T-cell (primary cell): ENCODE results near the gene LINC01488. TPM values are rescaled to one million over a fixed set of nuclear protein-coding genes. Genes with fewer than 3 reads are reported as not detected.

ENCODE experiments used
- ATAC-seq, 4 experiments: fragments of 200-7000 bp in 3 of 4; fragments of 150-1000 bp in 1 of 4; cut with Tn5 transposase; replicated peaks in 1 of 4; 1 replicate in 3 of 4; 2 replicates in 1 of 4; pipeline ENCODE4 v1.10.0; 2021; ENCODE audit warnings: moderate library complexity in 3 of 4, mild to moderate bottlenecking in 2 of 4, moderate number of reproducible peaks in 1 of 4
- CTCF ChIA-PET, 2 donors: fragments of 300-600 bp; sonication (Branson Sonifier 250); formaldehyde crosslinking; loops; one replicate each; lab custom pipeline; 2022; ENCODE audit warnings: antibody characterized with exemption in 2 of 2; lab: Charles Lee
- POLR2A ChIA-PET, 2 donors: fragments of 300-600 bp; sonication (Branson Sonifier 250); formaldehyde crosslinking; loops; one replicate each; lab custom pipeline; 2022; ENCODE audit warnings: antibody characterized with exemption in 2 of 2; lab: Charles Lee
- DNase-seq, 35 experiments: peaks; one replicate each; pipeline versions ENCODE4 v3.0.0 to v3.0.0-alpha.2; 2013 to 2023
- H3K27ac ChIP-seq: one replicate; pipeline ENCODE4 v1.5.1; 2013; ENCODE audit warnings: low read length
- H3K27me3 ChIP-seq, 2 experiments: replicated peaks in 1 of 2; 1 replicate in 1 of 2; 2 replicates in 1 of 2; pipeline versions ENCODE4 v1.6.1 to v1.7.0; 2013; ENCODE audit warnings: low read length in 1 of 2, mixed read lengths in 1 of 2; ENCODE audit not compliant: control insufficient read depth in 2 of 2, insufficient read depth in 2 of 2; ENCODE audit errors: extremely low read depth in 1 of 2
- H3K36me3 ChIP-seq, 2 donors: 1 replicate in 1 of 2; 2 replicates in 1 of 2; pipeline versions ENCODE4 v1.6.1 to v1.7.0; 2013; ENCODE audit warnings: low read length in 1 of 2; ENCODE audit not compliant: control insufficient read depth in 2 of 2, insufficient read depth in 1 of 2; ENCODE audit errors: extremely low read depth in 1 of 2
- H3K4me1 ChIP-seq, 2 experiments: 1 replicate in 1 of 2; 2 replicates in 1 of 2; pipeline versions ENCODE4 v1.6.1 to v1.7.0; 2013; ENCODE audit warnings: low read length in 2 of 2, mixed read lengths in 1 of 2; ENCODE audit not compliant: insufficient read depth in 2 of 2, control insufficient read depth in 1 of 2; ENCODE audit errors: extremely low read depth in 1 of 2
- H3K4me3 ChIP-seq, 2 donors: 1 replicate in 1 of 2; 2 replicates in 1 of 2; pipeline versions ENCODE4 v1.5.1 to v1.7.0; 2013; ENCODE audit warnings: mild to moderate bottlenecking in 2 of 2, low read length in 1 of 2, moderate library complexity in 1 of 2; ENCODE audit not compliant: control insufficient read depth in 1 of 2; ENCODE audit errors: extremely low read depth in 1 of 2
- H3K9me3 ChIP-seq: 2 replicates; pipeline ENCODE4 v1.7.0; 2013
- H3K27ac Mint-ChIP-seq, 2 donors: one replicate each; pipeline ENCODE4 v1.8.0; 2020 to 2021; ENCODE audit warnings: mild to moderate bottlenecking in 2 of 2, mixed read lengths in 2 of 2
- H3K27me3 Mint-ChIP-seq, 2 donors: one replicate each; pipeline ENCODE4 v1.8.0; 2021 to 2022; ENCODE audit warnings: mixed read lengths in 2 of 2
- H3K36me3 Mint-ChIP-seq: one replicate; pipeline ENCODE4 v1.8.0; 2021; ENCODE audit warnings: mixed read lengths
- H3K4me1 Mint-ChIP-seq, 3 donors: one replicate each; pipeline ENCODE4 v1.8.0; 2020 to 2022; ENCODE audit warnings: mixed read lengths in 3 of 3, mild to moderate bottlenecking in 1 of 3
- H3K4me3 Mint-ChIP-seq, 3 donors: one replicate each; pipeline ENCODE4 v1.8.0; 2020 to 2022; ENCODE audit warnings: mild to moderate bottlenecking in 3 of 3, mixed read lengths in 3 of 3, moderate library complexity in 3 of 3
- H3K9me3 Mint-ChIP-seq, 3 donors: one replicate each; pipeline ENCODE4 v1.8.0; 2020 to 2022; ENCODE audit warnings: mixed read lengths in 3 of 3
- WGBS: methylation state at CpG from one replicate; pipeline ENCODE4 v1.1.5; 2013; ENCODE audit warnings: missing lambda C conversion rate; ENCODE audit not compliant: insufficient coverage; 5-methylcytosine and 5-hydroxymethylcytosine counted together
- total RNA-seq, 35 experiments: library from RNA in 6 of 35; stranded (reverse) in 6 of 35; fragments of 120-200 nt in 1 of 35; gene quantifications; one replicate each; pipeline versions ENCODE4 v1.2.1 to v1.2.4 and lab custom pipeline; 2013 to 2026

Gene LINC01488
- total RNA-seq, 5 donors from 2014 or later (not counting 1 experiment from before 2014, with no cell fraction given): not detected

GRCh38 chr11:69443968-69444364 lies 37.5 kb upstream of the LINC01488 start:
- ChIA-PET CTCF (no interaction called here), POLR2A (interaction anchor here in 1 of 2 donors (0.7 kb wide), 1 partner anchor 402 kb away, joined by 3 read pairs; no protein-coding TSS in a partner anchor)
- Histone ChIP-seq H3K27me3 (peaks cover 0 to 61% of the 10 kb centered on the region in 2 experiments), H3K4me1 (peaks cover 3 to 18% of the 10 kb centered on the region in 2 experiments), H3K9me3 (no peaks in the 10 kb centered on the region), H3K36me3 (no peaks in the 10 kb centered on the region), H3K4me3 (peak overlapping the region in 1 of 2 donors; percentile 26), H3K27ac (no peak overlapping the region)
- Mint-ChIP-seq H3K27me3 (peaks cover 8 to 21% of the 10 kb centered on the region in 2 donors), H3K9me3 (no peaks in the 10 kb centered on the region), H3K4me3 (peak overlapping the region; percentile 51 to 62 (median 57)), H3K4me1 (peaks cover 0 to 12% (median 10%) of the 10 kb centered on the region in 3 donors), H3K36me3 (no peaks in the 10 kb centered on the region), H3K27ac (no peak overlapping the region)
- ATAC-seq (no peak), DNase-seq (no peak)
- 76% methylated on average over 5 of the region's 6 CpGs for WGBS

- CTCF ChIA-PET: no interaction called here
- Mint-ChIP-seq H3K27ac (no peak overlapping the region), H3K9me3 (no peaks in the 10 kb centered on the region), H3K36me3 (no peaks in the 10 kb centered on the region), H3K4me1 (peaks cover 0 to 12% (median 10%) of the 10 kb centered on the region in 3 donors), H3K27me3 (peaks cover 8 to 21% of the 10 kb centered on the region in 2 donors), H3K4me3 (peak overlapping the region in 1 of 3 donors; percentile 57)
- 86% methylated on average over 26 of the region's 32 CpGs for WGBS
- Histone ChIP-seq H3K36me3 (no peaks in the 10 kb centered on the region), H3K27me3 (peaks cover 0 to 61% of the 10 kb centered on the region in 2 experiments), H3K4me3 (no peak overlapping the region), H3K9me3 (no peaks in the 10 kb centered on the region), H3K4me1 (peaks cover 3 to 18% of the 10 kb centered on the region in 2 experiments), H3K27ac (no peak overlapping the region)
- DNase-seq (no peak), ATAC-seq (no peak)
- POLR2A ChIA-PET: no interaction called here
Observed at GRCh38 chr11:69444381-69445130, 36.9 kb upstream of the LINC01488 start.

GRCh38 chr11:69445131-69445470 lies 36.4 kb upstream of the LINC01488 start:
- Histone ChIP-seq H3K36me3 (no peaks in the 10 kb centered on the region), H3K27ac (no peak overlapping the region), H3K4me3 (no peak overlapping the region), H3K27me3 (peaks cover 0 to 62% of the 10 kb centered on the region in 2 experiments), H3K4me1 (peaks cover 3 to 18% of the 10 kb centered on the region in 2 experiments), H3K9me3 (no peaks in the 10 kb centered on the region)
- Mint-ChIP-seq H3K9me3 (no peaks in the 10 kb centered on the region), H3K27ac (no peak overlapping the region), H3K27me3 (peaks cover 5 to 26% of the 10 kb centered on the region in 2 donors), H3K4me3 (no peak overlapping the region), H3K4me1 (peaks cover 0 to 12% (median 10%) of the 10 kb centered on the region in 3 donors), H3K36me3 (no peaks in the 10 kb centered on the region)
- CTCF ChIA-PET: no interaction called here
- DNase-seq (no peak), ATAC-seq (no peak)
- POLR2A ChIA-PET: no interaction called here
- WGBS: 83% methylated on average over 7 of the region's 11 CpGs

GRCh38 chr11:69446108-69446507 lies 35.4 kb upstream of the LINC01488 start:
- H3K9me3 Mint-ChIP-seq: no peaks in the 10 kb centered on the region
- H3K9me3 ChIP-seq: no peaks in the 10 kb centered on the region
- H3K27me3 ChIP-seq: peaks cover 0 to 73% of the 10 kb centered on the region in 2 experiments
- no peaks in the 10 kb centered on the region for H3K36me3 Mint-ChIP-seq
- ChIA-PET CTCF (no interaction called here), POLR2A (no interaction called here)
- ATAC-seq: no peak
- H3K27ac ChIP-seq: no peak overlapping the region
- H3K4me3 Mint-ChIP-seq: no peak overlapping the region
- peaks cover 3 to 18% of the 10 kb centered on the region in 2 experiments for H3K4me1 ChIP-seq
- H3K4me1 Mint-ChIP-seq: peaks cover 0 to 12% (median 10%) of the 10 kb centered on the region in 3 donors
- 84% methylated on average over 11 of the region's 11 CpGs for WGBS
- no peaks in the 10 kb centered on the region for H3K36me3 ChIP-seq
- peaks cover 10 to 34% of the 10 kb centered on the region in 2 donors for H3K27me3 Mint-ChIP-seq
- H3K4me3 ChIP-seq: no peak overlapping the region
- peak overlapping the region in 1 of 2 donors; percentile 15 for H3K27ac Mint-ChIP-seq
- DNase-seq: no peak

GRCh38 chr11:69447786-69448185 lies 33.7 kb upstream of the LINC01488 start:
- H3K9me3 ChIP-seq: no peaks in the 10 kb centered on the region
- H3K27me3 Mint-ChIP-seq: peaks cover 18 to 39% of the 10 kb centered on the region in 2 donors
- ChIA-PET CTCF (no interaction called here), POLR2A (no interaction called here)
- no peaks in the 10 kb centered on the region for H3K36me3 Mint-ChIP-seq
- DNase-seq (no peak), ATAC-seq (no peak)
- H3K27ac Mint-ChIP-seq: no peak overlapping the region
- H3K4me3 Mint-ChIP-seq: no peak overlapping the region
- H3K36me3 ChIP-seq: no peaks in the 10 kb centered on the region
- H3K9me3 Mint-ChIP-seq: no peaks in the 10 kb centered on the region
- H3K4me3 ChIP-seq: no peak overlapping the region
- H3K27me3 ChIP-seq: peaks cover 0 to 75% of the 10 kb centered on the region in 2 experiments
- H3K27ac ChIP-seq: no peak overlapping the region
- H3K4me1 Mint-ChIP-seq: peaks cover 0 to 12% (median 10%) of the 10 kb centered on the region in 3 donors
- peaks cover 3 to 17% of the 10 kb centered on the region in 2 experiments for H3K4me1 ChIP-seq
- 63% methylated on average over 5 of the region's 7 CpGs for whole genome bisulfite sequencing

GRCh38 chr11:69448471-69449284 lies 32.8 kb upstream of the LINC01488 start:
- Histone ChIP-seq H3K27me3 (peaks cover 0 to 72% of the 10 kb centered on the region in 2 experiments), H3K9me3 (no peaks in the 10 kb centered on the region), H3K4me3 (no peak overlapping the region), H3K4me1 (peaks cover 3 to 8% of the 10 kb centered on the region in 2 experiments), H3K27ac (no peak overlapping the region), H3K36me3 (no peaks in the 10 kb centered on the region)
- H3K9me3 Mint-ChIP-seq: no peaks in the 10 kb centered on the region
- ATAC-seq (no peak), DNase-seq (no peak)
- no peak overlapping the region for H3K4me3 Mint-ChIP-seq
- H3K4me1 Mint-ChIP-seq: peaks cover 0 to 8% (median 6%) of the 10 kb centered on the region in 3 donors
- POLR2A ChIA-PET: no interaction called here
- CTCF ChIA-PET: no interaction called here
- H3K27ac Mint-ChIP-seq: no peak overlapping the region
- WGBS: 84% methylated on average over 11 of the region's 15 CpGs
- no peaks in the 10 kb centered on the region for H3K36me3 Mint-ChIP-seq
- peaks cover 18 to 39% of the 10 kb centered on the region in 2 donors for H3K27me3 Mint-ChIP-seq
